ENCODE data around the gene HNRNPLL.
A peak's percentile ranks its signal among the peaks of the same experiment; 100 is the strongest.

The HNRNPLL gene

DNA sequence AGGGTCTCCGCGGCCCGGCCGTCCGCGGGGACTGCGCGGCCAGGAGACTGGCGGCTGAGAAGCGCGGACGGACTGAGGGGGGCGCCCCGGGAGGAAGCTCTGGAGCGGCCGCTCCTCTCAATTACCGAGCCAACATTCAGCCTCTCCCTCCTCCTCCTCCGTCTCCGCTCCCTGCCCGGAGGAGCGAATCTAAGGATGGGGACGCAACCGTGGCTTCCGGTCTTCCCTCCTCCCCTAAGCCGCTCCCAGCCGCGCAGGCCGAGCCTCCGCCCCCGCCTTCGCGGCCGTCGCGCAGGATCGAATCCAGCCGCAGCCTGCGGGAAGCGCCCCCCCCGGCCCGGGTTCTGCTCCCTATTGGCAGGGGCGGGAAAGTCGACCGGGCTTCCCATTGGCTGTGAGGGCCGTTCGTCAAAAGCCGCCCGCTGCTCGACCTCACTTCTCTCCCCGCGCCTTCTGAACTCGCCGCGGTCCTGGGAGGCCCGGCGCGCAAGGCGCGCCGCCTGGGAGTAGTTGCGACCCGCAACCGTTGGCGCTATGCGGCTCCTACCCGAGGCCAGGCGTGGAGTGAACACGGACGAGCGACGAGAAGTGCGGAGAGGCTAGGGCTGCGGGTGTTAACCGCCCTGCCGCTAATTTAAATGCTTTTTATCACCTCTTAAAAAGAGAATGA is at the start of gene HNRNPLL:
TSS of gene HNRNPLL (minus strand) at position 197 of the 670 bp plus-strand sequence. CDS start 302 bp downstream, outside the sequence.
- H3K27me3 ChIP-seq (ENCODE audit: insufficient read depth, low read length, poor library complexity, severe bottlenecking) = peaks cover 8% of the 10 kb centered on the region
- H3K4me2 ChIP-seq (ENCODE audit: low read depth, low read length, poor library complexity, severe bottlenecking) = peak within 1 kb of the TSS; percentile 83
- H3K36me3 ChIP-seq (ENCODE audit: insufficient read depth, low read length) = no peaks in the 10 kb centered on the region
- H3K9me3 ChIP-seq (ENCODE audit: insufficient read depth, low read depth, low read length) = no peaks in the 10 kb centered on the region
- peak within 1 kb of the TSS; percentile 86 for H3K9ac ChIP-seq (ENCODE audit: low read depth, low read length, poor library complexity, severe bottlenecking)
- TF ChIP-seq, protein P1, sequence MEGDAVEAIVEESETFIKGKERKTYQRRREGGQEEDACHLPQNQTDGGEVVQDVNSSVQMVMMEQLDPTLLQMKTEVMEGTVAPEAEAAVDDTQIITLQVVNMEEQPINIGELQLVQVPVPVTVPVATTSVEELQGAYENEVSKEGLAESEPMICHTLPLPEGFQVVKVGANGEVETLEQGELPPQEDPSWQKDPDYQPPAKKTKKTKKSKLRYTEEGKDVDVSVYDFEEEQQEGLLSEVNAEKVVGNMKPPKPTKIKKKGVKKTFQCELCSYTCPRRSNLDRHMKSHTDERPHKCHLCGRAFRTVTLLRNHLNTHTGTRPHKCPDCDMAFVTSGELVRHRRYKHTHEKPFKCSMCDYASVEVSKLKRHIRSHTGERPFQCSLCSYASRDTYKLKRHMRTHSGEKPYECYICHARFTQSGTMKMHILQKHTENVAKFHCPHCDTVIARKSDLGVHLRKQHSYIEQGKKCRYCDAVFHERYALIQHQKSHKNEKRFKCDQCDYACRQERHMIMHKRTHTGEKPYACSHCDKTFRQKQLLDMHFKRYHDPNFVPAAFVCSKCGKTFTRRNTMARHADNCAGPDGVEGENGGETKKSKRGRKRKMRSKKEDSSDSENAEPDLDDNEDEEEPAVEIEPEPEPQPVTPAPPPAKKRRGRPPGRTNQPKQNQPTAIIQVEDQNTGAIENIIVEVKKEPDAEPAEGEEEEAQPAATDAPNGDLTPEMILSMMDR (conservative IDR thresholded peaks at IDR 0.05; ENCODE audit: low read length) = peak; percentile 23; the same call in 1 of the 2 replicates
- no peak for TF ChIP-seq EZH2phosphoT487 (IDR thresholded peaks at IDR 0.05; ENCODE audit: borderline replicate concordance)
- peak within 1 kb of the TSS; percentile 98 for H2AFZ ChIP-seq (ENCODE audit: low read length)
- peaks cover 47% of the 10 kb centered on the region for H3K79me2 ChIP-seq (ENCODE audit: insufficient read depth, low read length)
- H3K4me3 ChIP-seq (ENCODE audit: low read length, poor library complexity, severe bottlenecking) = peak within 1 kb of the TSS; percentile 90
- H4K20me1 ChIP-seq (ENCODE audit: insufficient read depth, low read length, poor library complexity, severe bottlenecking) = peaks cover 42% of the 10 kb centered on the region
- H3F3A ChIP-seq (ENCODE audit: low read depth) = peaks cover 6% of the 10 kb centered on the region
- no peaks in the 10 kb centered on the region for H3K9me2 ChIP-seq (replicated peaks; ENCODE audit: low read depth, low read length)
- H3K4me1 ChIP-seq (ENCODE audit: insufficient read depth, low read length, poor library complexity, severe bottlenecking) = peaks cover 55% of the 10 kb centered on the region

DNA sequence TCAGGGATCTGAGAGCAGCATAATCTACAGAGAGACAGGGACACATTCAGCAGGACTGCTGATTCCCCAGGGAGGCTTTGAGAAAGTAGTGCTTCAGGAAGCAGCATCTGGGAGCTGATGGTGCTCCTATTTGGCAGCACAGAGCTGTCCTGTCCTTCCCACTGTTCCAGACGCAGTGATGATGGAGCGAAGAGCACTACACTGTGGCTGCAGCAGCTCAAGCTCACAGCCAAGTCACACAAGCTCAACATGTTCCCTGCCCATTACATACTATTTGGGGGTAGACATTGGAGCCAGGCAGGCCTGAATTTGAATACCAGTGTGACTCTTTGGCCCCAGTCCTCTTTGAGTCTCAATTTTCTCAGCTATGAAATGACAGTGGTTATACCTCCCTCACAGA is 48.0 kb upstream of the HNRNPLL start:
- no peaks in the 10 kb centered on the region for H3K36me3 ChIP-seq (ENCODE audit: insufficient read depth, low read length)
- H3K4me1 ChIP-seq (ENCODE audit: insufficient read depth, low read length, poor library complexity, severe bottlenecking) = peaks cover 59% of the 10 kb centered on the region
- no peak for TF ChIP-seq EZH2phosphoT487 (IDR thresholded peaks at IDR 0.05; ENCODE audit: borderline replicate concordance)
- TF ChIP-seq, protein P1 (conservative IDR thresholded peaks at IDR 0.05; ENCODE audit: low read length) = no peak
- H3K4me2 ChIP-seq (ENCODE audit: low read depth, low read length, poor library complexity, severe bottlenecking) = no peak overlapping the region
- H3K9ac ChIP-seq (ENCODE audit: low read depth, low read length, poor library complexity, severe bottlenecking) = no peak overlapping the region
- no peaks in the 10 kb centered on the region for H3F3A ChIP-seq (ENCODE audit: low read depth)
- H3K27me3 ChIP-seq (ENCODE audit: insufficient read depth, low read length, poor library complexity, severe bottlenecking) = no peaks in the 10 kb centered on the region
- H3K4me3 ChIP-seq (ENCODE audit: low read length, poor library complexity, severe bottlenecking) = no peak overlapping the region
- no peak overlapping the region for H2AFZ ChIP-seq (ENCODE audit: low read length)
- H3K9me2 ChIP-seq (replicated peaks; ENCODE audit: low read depth, low read length) = no peaks in the 10 kb centered on the region
- H3K9me3 ChIP-seq (ENCODE audit: insufficient read depth, low read depth, low read length) = peaks cover 5% of the 10 kb centered on the region; the same call in 1 of the 2 replicates
- no peaks in the 10 kb centered on the region for H4K20me1 ChIP-seq (ENCODE audit: insufficient read depth, low read length, poor library complexity, severe bottlenecking)
- H3K79me2 ChIP-seq (ENCODE audit: insufficient read depth, low read length) = no peaks in the 10 kb centered on the region

DNA sequence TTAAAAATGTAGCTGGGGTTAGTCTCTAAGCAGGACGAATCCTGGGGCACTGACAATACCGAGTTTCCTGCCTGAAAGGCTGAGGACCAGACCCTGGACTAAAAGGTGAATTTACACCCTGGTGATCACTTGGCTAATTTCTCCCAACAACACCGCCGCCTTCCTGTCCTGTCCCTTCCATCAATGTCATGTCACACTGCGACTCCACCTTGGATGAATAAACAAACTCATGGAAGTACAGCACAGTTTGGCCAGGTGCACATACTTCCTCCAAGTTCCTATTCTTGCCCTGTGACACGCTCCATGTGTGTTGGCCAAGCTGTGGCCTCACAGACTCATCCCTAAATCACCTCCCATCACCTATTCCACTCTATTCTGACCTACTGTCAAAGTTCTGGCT is 47.3 kb upstream of the HNRNPLL start:
- Histone ChIP-seq H3K79me2 (ENCODE audit: insufficient read depth, low read length) (no peaks in the 10 kb centered on the region), H3K4me1 (ENCODE audit: insufficient read depth, low read length, poor library complexity, severe bottlenecking) (peaks cover 59% of the 10 kb centered on the region), H3K27me3 (ENCODE audit: insufficient read depth, low read length, poor library complexity, severe bottlenecking) (no peaks in the 10 kb centered on the region), H4K20me1 (ENCODE audit: insufficient read depth, low read length, poor library complexity, severe bottlenecking) (no peaks in the 10 kb centered on the region), H3F3A (ENCODE audit: low read depth) (no peaks in the 10 kb centered on the region), H3K4me2 (ENCODE audit: low read depth, low read length, poor library complexity, severe bottlenecking) (no peak overlapping the region), H3K4me3 (ENCODE audit: low read length, poor library complexity, severe bottlenecking) (no peak overlapping the region), H3K9ac (ENCODE audit: low read depth, low read length, poor library complexity, severe bottlenecking) (no peak overlapping the region), H3K9me2 (replicated peaks; ENCODE audit: low read depth, low read length) (no peaks in the 10 kb centered on the region), H3K9me3 (ENCODE audit: insufficient read depth, low read depth, low read length) (peaks cover 5% of the 10 kb centered on the region; the same call in 1 of the 2 replicates), H2AFZ (ENCODE audit: low read length) (no peak overlapping the region), H3K36me3 (ENCODE audit: insufficient read depth, low read length) (no peaks in the 10 kb centered on the region)
- TF ChIP-seq, protein P1 (conservative IDR thresholded peaks at IDR 0.05; ENCODE audit: low read length) = no peak
- TF ChIP-seq EZH2phosphoT487 (IDR thresholded peaks at IDR 0.05; ENCODE audit: borderline replicate concordance) = no peak

Measured in Loucy (cell line).